Lower leg skin (tissue), 4 donors: ENCODE results near the gene YAP1. TPM values are rescaled to one million over a fixed set of nuclear protein-coding genes. Genes with fewer than 3 reads are reported as not detected.

Source experiments
- DNase-seq, 2 donors: peaks; one replicate each; pipeline ENCODE4 v3.0.0-alpha.2; 2019; ENCODE audit warnings: low spot score in 2 of 2
- H3K4me3 ChIP-seq: fragments of 200-600 bp; sonication (generic); 2 replicates; pipeline ENCODE4 v1.5.1; 2017; ENCODE audit warnings: mild to moderate bottlenecking, low read depth; ENCODE audit not compliant: poor library complexity, severe bottlenecking
- CTCF ChIP-seq, 3 donors: fragments of 450-650 bp; IDR thresholded peaks; one replicate each; pipeline ENCODE4 v1.5.1; 2016; ENCODE audit warnings: antibody characterized with exemption in 3 of 3, mild to moderate bottlenecking in 3 of 3, moderate library complexity in 2 of 3
- POLR2A ChIP-seq, 2 donors: fragments of 450-650 bp; IDR thresholded peaks; one replicate each; pipeline ENCODE4 v1.6.1; 2016 to 2017; ENCODE audit warnings: antibody characterized with exemption in 2 of 2, mild to moderate bottlenecking in 1 of 2, moderate library complexity in 1 of 2
- WGBS, 2 donors: methylation state at CpG; one replicate each; pipeline ENCODE4 v1.1.5; 2018; 5-methylcytosine and 5-hydroxymethylcytosine counted together
- intact Hi-C: fragments of 100-400 bp; cut with DNase I; formaldehyde crosslinking; loops from one replicate; pipeline ENCODE4 v1.15.0; 2023; ENCODE audit warnings: low total_unique reads
- total RNA-seq, 4 donors: library from RNA; depleted of rRNA; stranded (reverse); fragments of >200 nt; gene quantifications; one replicate each; pipeline ENCODE4 v1.1.0, GENCODE V29; 2016

Gene YAP1
- 100 to 1,000 TPM; 164 to 241 (median 211) TPM for total RNA-seq

- DNase-seq, result peak; percentile 86 to 97
- peak within 1 kb of the TSS; percentile 59 for H3K4me3 ChIP-seq
- intact Hi-C loops, result no loop called here
- TF ChIP-seq CTCF (IDR thresholded peaks at IDR 0.05), result no peak
- TF ChIP-seq POLR2A (IDR thresholded peaks at IDR 0.05), result no peak
- WGBS, 2 donors, result 0% methylated on average over 90 to 92 of the region's 104 CpGs
Measured at GRCh38 chr11:102109896-102110760, at the start of gene YAP1. TSS of gene YAP1 (plus strand) at chr11:102110447. CDS start at chr11:102110849, 402 bp downstream.

- intact Hi-C loops, result no loop called here
- TF ChIP-seq CTCF (IDR thresholded peaks at IDR 0.05) (no peak), POLR2A (IDR thresholded peaks at IDR 0.05) (no peak)
- H3K4me3 ChIP-seq, result no peak overlapping the region
- WGBS, 2 donors, result 62 to 66% methylated on average over 2 of the region's 2 CpGs
- DNase-seq, result no peak
Measured at GRCh38 chr11:102061276-102061675, 49.0 kb upstream of the YAP1 start.

- no peak for DNase-seq
- TF ChIP-seq CTCF (IDR thresholded peaks at IDR 0.05), result no peak
- TF ChIP-seq POLR2A (IDR thresholded peaks at IDR 0.05), result no peak
- H3K4me3 ChIP-seq, result no peak overlapping the region
- intact Hi-C loops, result no loop called here
- 92 to 99% methylated on average over 2 of the region's 2 CpGs for WGBS, 2 donors
Measured at GRCh38 chr11:102062106-102062505, 48.1 kb upstream of the YAP1 start.

GRCh38 chr11:102064316-102064715, 45.9 kb upstream of the YAP1 start:
- intact Hi-C loops, result no loop called here
- DNase-seq, result no peak

GRCh38 chr11:102070766-102071165, 39.5 kb upstream of the YAP1 start:
- DNase-seq, result no peak
- 30 to 49% methylated on average over 1 of the region's 1 CpG for WGBS, 2 donors
- TF ChIP-seq POLR2A (IDR thresholded peaks at IDR 0.05) (no peak), CTCF (IDR thresholded peaks at IDR 0.05) (no peak)

More at GRCh38 chr11:102064316-102064715, 45.9 kb upstream of the YAP1 start:
- TF ChIP-seq POLR2A (IDR thresholded peaks at IDR 0.05), result no peak
- no peak for TF ChIP-seq CTCF (IDR thresholded peaks at IDR 0.05)
- 82 to 93% methylated on average over 2 of the region's 2 CpGs for WGBS, 2 donors
- H3K4me3 ChIP-seq, result no peak overlapping the region

More at GRCh38 chr11:102070766-102071165, 39.5 kb upstream of the YAP1 start:
- intact Hi-C loops, result no loop called here
- no peak overlapping the region for H3K4me3 ChIP-seq
